ENCODE measurements around the gene NTN1.

DNA sequence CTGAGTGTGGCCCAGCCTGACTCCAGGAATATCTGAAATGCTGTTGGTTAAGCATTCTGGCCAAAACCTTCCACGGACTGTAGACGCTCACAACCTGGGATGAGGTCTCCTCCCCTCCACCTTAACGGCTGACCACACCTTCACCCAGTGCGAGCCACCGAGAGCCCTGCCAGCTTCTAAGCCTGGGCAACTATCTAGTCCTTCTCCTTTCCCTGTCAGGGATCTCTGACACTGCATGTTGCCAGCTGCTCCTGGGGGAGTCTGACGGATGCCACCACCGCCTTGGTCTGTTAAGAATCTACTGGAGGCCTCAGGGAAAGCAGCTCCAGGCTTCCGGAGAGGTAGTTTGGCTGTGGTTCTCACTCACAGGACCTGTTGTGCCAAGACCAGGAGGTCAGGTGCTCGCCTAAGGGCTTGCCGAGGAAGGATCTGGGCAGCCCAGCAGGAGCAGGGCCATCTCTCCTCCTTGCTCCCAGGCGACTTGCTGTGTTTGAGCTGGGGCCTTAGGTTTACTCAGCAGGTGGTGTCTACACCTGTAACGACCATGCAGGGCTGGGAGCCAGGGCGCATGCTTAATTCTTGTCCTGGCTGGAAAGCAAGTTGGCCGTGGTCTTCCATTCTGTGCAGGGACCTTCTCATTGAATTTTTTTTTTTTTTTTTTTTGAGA is 111.8 kb downstream of the NTN1 start:
- TF ChIP-seq, protein P1, sequence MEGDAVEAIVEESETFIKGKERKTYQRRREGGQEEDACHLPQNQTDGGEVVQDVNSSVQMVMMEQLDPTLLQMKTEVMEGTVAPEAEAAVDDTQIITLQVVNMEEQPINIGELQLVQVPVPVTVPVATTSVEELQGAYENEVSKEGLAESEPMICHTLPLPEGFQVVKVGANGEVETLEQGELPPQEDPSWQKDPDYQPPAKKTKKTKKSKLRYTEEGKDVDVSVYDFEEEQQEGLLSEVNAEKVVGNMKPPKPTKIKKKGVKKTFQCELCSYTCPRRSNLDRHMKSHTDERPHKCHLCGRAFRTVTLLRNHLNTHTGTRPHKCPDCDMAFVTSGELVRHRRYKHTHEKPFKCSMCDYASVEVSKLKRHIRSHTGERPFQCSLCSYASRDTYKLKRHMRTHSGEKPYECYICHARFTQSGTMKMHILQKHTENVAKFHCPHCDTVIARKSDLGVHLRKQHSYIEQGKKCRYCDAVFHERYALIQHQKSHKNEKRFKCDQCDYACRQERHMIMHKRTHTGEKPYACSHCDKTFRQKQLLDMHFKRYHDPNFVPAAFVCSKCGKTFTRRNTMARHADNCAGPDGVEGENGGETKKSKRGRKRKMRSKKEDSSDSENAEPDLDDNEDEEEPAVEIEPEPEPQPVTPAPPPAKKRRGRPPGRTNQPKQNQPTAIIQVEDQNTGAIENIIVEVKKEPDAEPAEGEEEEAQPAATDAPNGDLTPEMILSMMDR (IDR thresholded peaks at IDR 0.05), result no peak
- TF ChIP-seq EZH2 (IDR thresholded peaks at IDR 0.05), result no peak
